GM19397 (cell line): Measurements from ENCODE around the gene BCKDHA.
"Not testable (repeated sequence)": the region's sequence is repeated elsewhere in the genome, so short reads cannot be mapped to it uniquely, and the experiment has no call there.

Source experiments
- ATAC-seq: cut with Tn5 transposase; IDR thresholded peaks from one replicate; pipeline ENCODE4 v1.9.1; 2021; ENCODE audit warnings: mild to moderate bottlenecking, moderate library complexity; ENCODE audit not compliant: unreplicated experiment

Gene BCKDHA

GRCh38 chr19:41424335-41425173, 26.9 kb downstream of the BCKDHA start:
- no peak for ATAC-seq

- ATAC-seq, result no peak
Observed at GRCh38 chr19:41425174-41426115, 27.8 kb downstream of the BCKDHA start.

GRCh38 chr19:41426116-41426841, 28.7 kb downstream of the BCKDHA start:
- ATAC-seq, result no peak

- no peak for ATAC-seq
Observed at GRCh38 chr19:41426952-41427646, 29.5 kb downstream of the BCKDHA start, which contains the start of gene B3GNT8. B3GNT8 (minus strand) TSS chr19:41427374; CDS start chr19:41426778, 596 bp downstream.

- ATAC-seq, result no peak
Observed at GRCh38 chr19:41427647-41428480, 30.2 kb downstream of the BCKDHA start.

- no peak for ATAC-seq
Observed at GRCh38 chr19:41428481-41428859, 30.9 kb downstream of the BCKDHA start.

- ATAC-seq, result no peak
Observed at GRCh38 chr19:41430922-41431321, 33.3 kb downstream of the BCKDHA start.

- no peak for ATAC-seq
Observed at GRCh38 chr19:41431426-41432386, 34.1 kb downstream of the BCKDHA start.

GRCh38 chr19:41433171-41433570, 35.6 kb downstream of the BCKDHA start:
- no peak for ATAC-seq

- no peak for ATAC-seq
Observed at GRCh38 chr19:41434450-41434849, 36.8 kb downstream of the BCKDHA start.

GRCh38 chr19:41435376-41435775, 37.8 kb downstream of the BCKDHA start:
- not testable (repeated sequence) for ATAC-seq

GRCh38 chr19:41435936-41436673, 38.5 kb downstream of the BCKDHA start:
- no peak for ATAC-seq

GRCh38 chr19:41436674-41436951, 39.0 kb downstream of the BCKDHA start:
- no peak for ATAC-seq

GRCh38 chr19:41437944-41438574, 40.4 kb downstream of the BCKDHA start:
- no peak for ATAC-seq

GRCh38 chr19:41439441-41440222, 42.0 kb downstream of the BCKDHA start, which contains the start of gene DMAC2:
DMAC2 (minus strand) TSS chr19:41439912; CDS start chr19:41439899, 13 bp downstream.
- ATAC-seq, result peak; percentile 92

GRCh38 chr19:41441321-41441945, 43.8 kb downstream of the BCKDHA start:
- no peak for ATAC-seq
